Measurements from ENCODE around the gene ZBED2. TPM values are rescaled to one million over a fixed set of nuclear protein-coding genes. Genes with fewer than 3 reads are reported as not detected.

Gene ZBED2
- polyA plus RNA-seq, 1 donor from 2014 or later: 6.7 TPM

GRCh38 chr3:111610612-111611054, 15.5 kb upstream of the ZBED2 start:
- H3K4me1 Mint-ChIP-seq: peaks cover 21 to 36% (median 23%) of the 10 kb centered on the region in 3 donors
- peak overlapping the region in 3 of 4 donors; percentile 1 to 73 (median 71) for H3K4me3 Mint-ChIP-seq
- no peaks in the 10 kb centered on the region for H3K9me3 Mint-ChIP-seq
- H3K27ac Mint-ChIP-seq: peak overlapping the region in 2 of 3 donors; percentile 2 to 33
- peaks cover 2% of the 10 kb centered on the region for H3K36me3 Mint-ChIP-seq
- no peaks in the 10 kb centered on the region for H3K27me3 Mint-ChIP-seq

GRCh38 chr3:111610189-111610588, 15.0 kb upstream of the ZBED2 start:
- no peaks in the 10 kb centered on the region for H3K27me3 Mint-ChIP-seq
- peak overlapping the region in 2 of 3 donors; percentile 2 to 33 for H3K27ac Mint-ChIP-seq
- H3K4me3 Mint-ChIP-seq: peak overlapping the region in 3 of 4 donors; percentile 1 to 73 (median 71)
- no peaks in the 10 kb centered on the region for H3K9me3 Mint-ChIP-seq
- H3K4me1 Mint-ChIP-seq: peaks cover 20 to 32% (median 22%) of the 10 kb centered on the region in 3 donors
- peaks cover 2% of the 10 kb centered on the region for H3K36me3 Mint-ChIP-seq

GRCh38 chr3:111609700-111610099, 14.6 kb upstream of the ZBED2 start:
- Mint-ChIP-seq H3K4me3 (peak overlapping the region in 1 of 4 donors; percentile 73), H3K36me3 (peaks cover 2% of the 10 kb centered on the region), H3K27ac (peak overlapping the region in 2 of 3 donors; percentile 32 to 33), H3K9me3 (no peaks in the 10 kb centered on the region), H3K27me3 (no peaks in the 10 kb centered on the region), H3K4me1 (peaks cover 20 to 29% (median 26%) of the 10 kb centered on the region in 3 donors)

- H3K4me3 Mint-ChIP-seq: no peak overlapping the region
- H3K36me3 Mint-ChIP-seq: peaks cover 2% of the 10 kb centered on the region
- H3K27me3 Mint-ChIP-seq: no peaks in the 10 kb centered on the region
- H3K27ac Mint-ChIP-seq: no peak overlapping the region
- H3K4me1 Mint-ChIP-seq: peaks cover 25 to 38% (median 35%) of the 10 kb centered on the region in 3 donors
- no peaks in the 10 kb centered on the region for H3K9me3 Mint-ChIP-seq
Observed at GRCh38 chr3:111608383-111608782, 13.2 kb upstream of the ZBED2 start.

- Mint-ChIP-seq H3K36me3 (peaks cover 2% of the 10 kb centered on the region), H3K4me3 (no peak overlapping the region), H3K9me3 (no peaks in the 10 kb centered on the region), H3K27me3 (no peaks in the 10 kb centered on the region), H3K4me1 (peaks cover 26 to 40% (median 39%) of the 10 kb centered on the region in 3 donors), H3K27ac (no peak overlapping the region)
Observed at GRCh38 chr3:111607240-111607920, 12.2 kb upstream of the ZBED2 start.

- Mint-ChIP-seq H3K27ac (no peak overlapping the region), H3K4me1 (peaks cover 22 to 40% (median 32%) of the 10 kb centered on the region in 3 donors), H3K4me3 (no peak overlapping the region), H3K27me3 (peaks cover 2% of the 10 kb centered on the region), H3K9me3 (no peaks in the 10 kb centered on the region), H3K36me3 (peaks cover 2% of the 10 kb centered on the region)
Observed at GRCh38 chr3:111605493-111605892, 10.3 kb upstream of the ZBED2 start.

GRCh38 chr3:111605018-111605417, 9.9 kb upstream of the ZBED2 start:
- no peak overlapping the region for H3K4me3 Mint-ChIP-seq
- no peak overlapping the region for H3K27ac Mint-ChIP-seq
- no peaks in the 10 kb centered on the region for H3K9me3 Mint-ChIP-seq
- peaks cover 2% of the 10 kb centered on the region for H3K36me3 Mint-ChIP-seq
- H3K27me3 Mint-ChIP-seq: peaks cover 5% of the 10 kb centered on the region
- H3K4me1 Mint-ChIP-seq: peaks cover 17 to 36% (median 27%) of the 10 kb centered on the region in 3 donors

GRCh38 chr3:111604119-111604518, 9.0 kb upstream of the ZBED2 start:
- H3K36me3 Mint-ChIP-seq: peaks cover 2% of the 10 kb centered on the region
- no peaks in the 10 kb centered on the region for H3K9me3 Mint-ChIP-seq
- H3K4me1 Mint-ChIP-seq: peaks cover 16 to 28% (median 22%) of the 10 kb centered on the region in 3 donors
- H3K27ac Mint-ChIP-seq: no peak overlapping the region
- no peak overlapping the region for H3K4me3 Mint-ChIP-seq
- H3K27me3 Mint-ChIP-seq: peaks cover 5% of the 10 kb centered on the region

- H3K4me1 Mint-ChIP-seq: peaks cover 13 to 23% (median 18%) of the 10 kb centered on the region in 3 donors
- no peaks in the 10 kb centered on the region for H3K9me3 Mint-ChIP-seq
- peaks cover 5% of the 10 kb centered on the region for H3K27me3 Mint-ChIP-seq
- peaks cover 2% of the 10 kb centered on the region for H3K36me3 Mint-ChIP-seq
- peak overlapping the region in 1 of 4 donors; percentile 0 for H3K4me3 Mint-ChIP-seq
- H3K27ac Mint-ChIP-seq: peak overlapping the region in 2 of 3 donors; percentile 0 to 18
Observed at GRCh38 chr3:111603679-111604078, 8.5 kb upstream of the ZBED2 start.

GRCh38 chr3:111601810-111602209, 6.7 kb upstream of the ZBED2 start:
- H3K4me1 Mint-ChIP-seq: peaks cover 6 to 23% (median 10%) of the 10 kb centered on the region in 3 donors
- H3K27ac Mint-ChIP-seq: no peak overlapping the region
- H3K9me3 Mint-ChIP-seq: no peaks in the 10 kb centered on the region
- no peak overlapping the region for H3K4me3 Mint-ChIP-seq
- peaks cover 2% of the 10 kb centered on the region for H3K36me3 Mint-ChIP-seq
- peaks cover 5% of the 10 kb centered on the region for H3K27me3 Mint-ChIP-seq

GRCh38 chr3:111598552-111598951, 3.4 kb upstream of the ZBED2 start:
- H3K27ac Mint-ChIP-seq: no peak overlapping the region

GRCh38 chr3:111598139-111598538, 3.0 kb upstream of the ZBED2 start:
- Mint-ChIP-seq H3K4me1 (peaks cover 20 to 25% (median 22%) of the 10 kb centered on the region in 3 donors), H3K27ac (no peak overlapping the region), H3K27me3 (peaks cover 5% of the 10 kb centered on the region), H3K4me3 (peak overlapping the region in 1 of 4 donors; percentile 1), H3K9me3 (no peaks in the 10 kb centered on the region), H3K36me3 (peaks cover 4% of the 10 kb centered on the region)

More at GRCh38 chr3:111598552-111598951, 3.4 kb upstream of the ZBED2 start:
- peaks cover 5% of the 10 kb centered on the region for H3K27me3 Mint-ChIP-seq
- peaks cover 4% of the 10 kb centered on the region for H3K36me3 Mint-ChIP-seq
- no peaks in the 10 kb centered on the region for H3K9me3 Mint-ChIP-seq
- H3K4me1 Mint-ChIP-seq: peaks cover 23 to 24% (median 23%) of the 10 kb centered on the region in 3 donors
- H3K4me3 Mint-ChIP-seq: no peak overlapping the region

GRCh38 chr3:111596328-111596727, 1.2 kb upstream of the ZBED2 start:
- Mint-ChIP-seq H3K27me3 (peaks cover 5% of the 10 kb centered on the region), H3K27ac (no peak overlapping the region), H3K9me3 (no peaks in the 10 kb centered on the region), H3K4me1 (peaks cover 19 to 26% (median 23%) of the 10 kb centered on the region in 3 donors), H3K4me3 (no peak overlapping the region), H3K36me3 (peaks cover 6% of the 10 kb centered on the region)

GRCh38 chr3:111594781-111595180, 365 bp downstream of the ZBED2 start:
- peak overlapping the region in 2 of 3 donors; percentile 48 to 71 for H3K27ac Mint-ChIP-seq
- H3K4me1 Mint-ChIP-seq: peaks cover 26 to 33% (median 31%) of the 10 kb centered on the region in 3 donors
- peak overlapping the region in 3 of 4 donors; percentile 34 to 88 (median 63) for H3K4me3 Mint-ChIP-seq
- H3K27me3 Mint-ChIP-seq: no peaks in the 10 kb centered on the region
- no peaks in the 10 kb centered on the region for H3K9me3 Mint-ChIP-seq
- H3K36me3 Mint-ChIP-seq: peaks cover 6% of the 10 kb centered on the region

GRCh38 chr3:111594205-111594604, 941 bp downstream of the ZBED2 start:
- peak overlapping the region; percentile 12 to 48 (median 16) for H3K27ac Mint-ChIP-seq
- peaks cover 31 to 33% (median 32%) of the 10 kb centered on the region in 3 donors for H3K4me1 Mint-ChIP-seq
- H3K4me3 Mint-ChIP-seq: peak overlapping the region; percentile 11 to 88 (median 28)
- H3K27me3 Mint-ChIP-seq: no peaks in the 10 kb centered on the region
- no peaks in the 10 kb centered on the region for H3K9me3 Mint-ChIP-seq
- H3K36me3 Mint-ChIP-seq: peaks cover 6% of the 10 kb centered on the region

All from IgD-negative memory B cell (primary cell).